ENCODE results near the gene TRDMT1. TPM values are rescaled to one million over a fixed set of nuclear protein-coding genes. Genes with fewer than 3 reads are reported as not detected.

The TRDMT1 gene
- total RNA-seq, 1 experiment from 2014 or later, result 20.2 TPM

DNA sequence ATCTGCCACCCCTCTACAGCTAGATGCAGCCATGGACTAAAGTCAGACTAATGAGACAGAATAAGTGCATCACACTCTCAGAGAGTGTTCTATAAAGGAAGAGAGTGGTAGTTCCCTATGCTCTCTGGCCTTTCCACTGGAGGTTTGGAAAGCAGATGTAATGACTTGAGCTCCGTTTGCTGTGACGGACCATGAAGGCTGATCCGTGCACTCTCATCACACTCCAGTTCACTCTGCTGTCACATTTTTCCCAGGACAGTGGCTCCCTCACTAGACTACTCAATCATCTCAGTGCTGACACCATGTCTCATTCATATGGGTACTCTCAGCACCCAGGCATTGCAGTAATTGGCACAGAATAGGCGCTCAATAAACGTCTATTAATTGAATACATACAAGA, 20.4 kb downstream of the TRDMT1 start:
- Histone ChIP-seq H2BK20ac (ENCODE audit: low read depth, low read length, poor library complexity, severe bottlenecking) (no peak overlapping the region), H3T11ph (ENCODE audit: low read length) (no peak overlapping the region), H2AFZ (ENCODE audit: low read length) (no peak overlapping the region), H3K9ac (ENCODE audit: extremely low read depth, insufficient read length, low read length) (no peak overlapping the region), H3K79me1 (ENCODE audit: insufficient read depth, low read depth, low read length, poor library complexity, severe bottlenecking) (peaks cover 4% of the 10 kb centered on the region), H4K5ac (ENCODE audit: insufficient read length, low read depth, low read length) (no peak overlapping the region), H2BK120ac (ENCODE audit: low read depth, low read length, poor library complexity, severe bottlenecking) (no peak overlapping the region), H3K18ac (ENCODE audit: insufficient read length, low read depth, low read length) (no peak overlapping the region), H3K79me2 (ENCODE audit: insufficient read depth, low read length) (no peaks in the 10 kb centered on the region), H2AK5ac (ENCODE audit: insufficient read length, low read length) (no peak overlapping the region), H3K4ac (ENCODE audit: low read depth, low read length) (no peak overlapping the region), H3K27me3 (ENCODE audit: insufficient read depth, low read length) (no peaks in the 10 kb centered on the region), H4K91ac (ENCODE audit: insufficient read length, low read depth, low read length) (no peak overlapping the region), H3K23ac (ENCODE audit: insufficient read length, low read depth, low read length) (no peak overlapping the region), H3K4me2 (ENCODE audit: insufficient read depth, insufficient read length, low read length) (no peak overlapping the region), H2BK12ac (ENCODE audit: insufficient read length, low read depth, low read length) (no peak overlapping the region), H3K9me3 (ENCODE audit: control insufficient read depth, low read depth, low read length) (no peaks in the 10 kb centered on the region), H3K14ac (ENCODE audit: insufficient read depth, low read length) (no peak overlapping the region), H2BK15ac (ENCODE audit: low read depth, low read length) (no peak overlapping the region), H4K8ac (replicated peaks; ENCODE audit: insufficient read length, low read depth, low read length) (no peak overlapping the region), H3K27ac (ENCODE audit: insufficient read length, low read depth, low read length) (no peak overlapping the region), H2BK5ac (ENCODE audit: insufficient read length, low read length) (no peak overlapping the region), H3K23me2 (ENCODE audit: insufficient read length, low read depth, low read length, poor library complexity, severe bottlenecking) (no peaks in the 10 kb centered on the region), H3K56ac (ENCODE audit: insufficient read length, low read depth, low read length) (no peak overlapping the region), H4K20me1 (ENCODE audit: control insufficient read depth, insufficient read depth, insufficient read length) (no peaks in the 10 kb centered on the region), H3K4me1 (ENCODE audit: insufficient read depth, low read length) (peaks cover 6% of the 10 kb centered on the region; the same call in 1 of the 2 replicates)
- no peak for DNase-seq
- H3K27ac Mint-ChIP-seq, result no peak overlapping the region
- TF ChIP-seq, protein P1, sequence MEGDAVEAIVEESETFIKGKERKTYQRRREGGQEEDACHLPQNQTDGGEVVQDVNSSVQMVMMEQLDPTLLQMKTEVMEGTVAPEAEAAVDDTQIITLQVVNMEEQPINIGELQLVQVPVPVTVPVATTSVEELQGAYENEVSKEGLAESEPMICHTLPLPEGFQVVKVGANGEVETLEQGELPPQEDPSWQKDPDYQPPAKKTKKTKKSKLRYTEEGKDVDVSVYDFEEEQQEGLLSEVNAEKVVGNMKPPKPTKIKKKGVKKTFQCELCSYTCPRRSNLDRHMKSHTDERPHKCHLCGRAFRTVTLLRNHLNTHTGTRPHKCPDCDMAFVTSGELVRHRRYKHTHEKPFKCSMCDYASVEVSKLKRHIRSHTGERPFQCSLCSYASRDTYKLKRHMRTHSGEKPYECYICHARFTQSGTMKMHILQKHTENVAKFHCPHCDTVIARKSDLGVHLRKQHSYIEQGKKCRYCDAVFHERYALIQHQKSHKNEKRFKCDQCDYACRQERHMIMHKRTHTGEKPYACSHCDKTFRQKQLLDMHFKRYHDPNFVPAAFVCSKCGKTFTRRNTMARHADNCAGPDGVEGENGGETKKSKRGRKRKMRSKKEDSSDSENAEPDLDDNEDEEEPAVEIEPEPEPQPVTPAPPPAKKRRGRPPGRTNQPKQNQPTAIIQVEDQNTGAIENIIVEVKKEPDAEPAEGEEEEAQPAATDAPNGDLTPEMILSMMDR (conservative IDR thresholded peaks at IDR 0.05), result no peak
- H3K4me3 Mint-ChIP-seq, result no peak overlapping the region
- no peaks in the 10 kb centered on the region for H3K36me3 Mint-ChIP-seq (ENCODE audit: insufficient read depth in 1 of 3, low read depth in 3 of 3)
- no peaks in the 10 kb centered on the region for H3K9me3 Mint-ChIP-seq
- no CpG with 5 or more reads among the region's 5 CpGs for whole genome bisulfite sequencing (ENCODE audit: extremely low coverage, insufficient read length, low lambda C conversion rate)
- no peaks in the 10 kb centered on the region for H3K27me3 Mint-ChIP-seq (ENCODE audit: low read depth)
- peaks cover 12 to 16% of the 10 kb centered on the region in 2 experiments for H3K4me1 Mint-ChIP-seq

Data from H9 (cell line).